K562 (cell line): ENCODE results near the gene CCND3. TPM values are rescaled to one million over a fixed set of nuclear protein-coding genes. Genes with fewer than 3 reads are reported as not detected.

Experiments used
- ARID1B ChIP-seq: fragments of 450-650 bp; IDR thresholded peaks from 2 replicates; pipeline ENCODE4 v1.6.1; 2016; ENCODE audit warnings: antibody characterized with exemption, mild to moderate bottlenecking, inconsistent platforms
- ATF7 ChIP-seq: fragments of 450-650 bp; IDR thresholded peaks from 2 replicates; pipeline ENCODE4 v1.7.1; 2014; ENCODE audit warnings: mild to moderate bottlenecking, moderate library complexity
- HDAC1 ChIP-seq, 2 experiments: fragments of 450-650 bp; IDR thresholded peaks; 2 replicates each; pipeline ENCODE4 v1.6.1; 2016 to 2017; ENCODE audit warnings: inconsistent platforms in 1 of 2, mild to moderate bottlenecking in 1 of 2, moderate library complexity in 1 of 2
- HLTF ChIP-seq: fragments of 450-650 bp; IDR thresholded peaks from 2 replicates; pipeline ENCODE4 v1.6.1; 2016
- KDM5B ChIP-seq: fragments of 200-600 bp; sonication (generic); IDR thresholded peaks from 2 replicates; pipeline ENCODE4 v1.6.1; 2012; ENCODE audit warnings: low read depth, mild to moderate bottlenecking, moderate library complexity, low read length, control low read depth, inconsistent platforms; ENCODE audit not compliant: insufficient replicate concordance
- MCM5 ChIP-seq: fragments of 450-650 bp; IDR thresholded peaks from 2 replicates; pipeline ENCODE4 v1.6.1; 2016; ENCODE audit warnings: low read depth
- NCOA4 ChIP-seq: fragments of 450-650 bp; IDR thresholded peaks from 2 replicates; pipeline ENCODE4 v1.6.1; 2018; ENCODE audit warnings: mild to moderate bottlenecking; ENCODE audit not compliant: partially characterized antibody
- NRF1 ChIP-seq, 2 experiments: fragments of 450-650 bp; IDR thresholded peaks in 1 of 2; conservative IDR thresholded peaks in 1 of 2; 2 replicates each; pipeline ENCODE4 v1.6.1; 2014; ENCODE audit warnings: mild to moderate bottlenecking in 2 of 2
- PHF8 ChIP-seq: fragments of 200-600 bp; sonication (generic); IDR thresholded peaks from 2 replicates; pipeline ENCODE4 v1.6.1; 2012; ENCODE audit warnings: mixed run types, mild to moderate bottlenecking, inconsistent platforms, low read length, moderate library complexity, borderline replicate concordance
- polyA plus RNA-seq, 8 experiments: library from polyadenylated mRNA; depleted of rRNA in 4 of 8; stranded (reverse) in 5 of 8; unstranded in 3 of 8; fragments of >200 nt; fragmentation: Nextera tagmentation in 2 of 8; fragmentation: Illumina TruSeq in 1 of 8; extraction: Ambion mirVana in 2 of 8; extraction: Trizol in 1 of 8; gene quantifications; 2 replicates each; pipeline versions ENCODE4 v1.2.1 to v1.2.3, GENCODE V29; 2011 to 2014; ENCODE audit warnings: inconsistent platforms in 1 of 8, missing spikeins in 1 of 8
- total RNA-seq, 7 experiments: library from RNA; depleted of rRNA in 6 of 7; stranded (reverse); fragments of >200 nt in 6 of 7; fragmentation: Illumina TruSeq in 2 of 7; extraction: Trizol in 2 of 7; gene quantifications; 2 replicates each; pipeline versions ENCODE4 v1.2.1 to v1.2.3, GENCODE V29; 2011 to 2021; ENCODE audit warnings: low replicate concordance in 1 of 7
- TF ChIP-seq, protein P1 (sequence below), 2 experiments: fragments of 450-650 bp in 1 of 2; sonication (generic) in 1 of 2; formaldehyde crosslinking in 1 of 2; IDR thresholded peaks; 2 replicates each; pipeline versions ENCODE4 v1.7.1 to v1.9.0; 2016 to 2022; ENCODE audit warnings: inconsistent platforms in 1 of 2, mild to moderate bottlenecking in 1 of 2, missing genetic modification reagents in 1 of 2
- TF ChIP-seq, protein P2 (sequence below): fragments of 250-450 bp; sonication (Bioruptor Pico); IDR thresholded peaks from 2 replicates; pipeline ENCODE4 v1.4.0; 2020; ENCODE audit warnings: mild to moderate bottlenecking, moderate library complexity
- TF ChIP-seq, protein P3 (sequence below), 2 experiments: IDR thresholded peaks; 2 replicates each; pipeline ENCODE4 v1.6.1; 2012; ENCODE audit warnings: improper control_type of control experiment in 2 of 2, low read depth in 2 of 2, low read length in 2 of 2, borderline replicate concordance in 1 of 2

The CCND3 gene
- total and polyA plus RNA-seq, 9 of the 15 experiments (the other 6 are each of a cell fraction or from before 2014, with no cell fraction given) = 21.5 to 204 (median 97.4) TPM

DNA sequence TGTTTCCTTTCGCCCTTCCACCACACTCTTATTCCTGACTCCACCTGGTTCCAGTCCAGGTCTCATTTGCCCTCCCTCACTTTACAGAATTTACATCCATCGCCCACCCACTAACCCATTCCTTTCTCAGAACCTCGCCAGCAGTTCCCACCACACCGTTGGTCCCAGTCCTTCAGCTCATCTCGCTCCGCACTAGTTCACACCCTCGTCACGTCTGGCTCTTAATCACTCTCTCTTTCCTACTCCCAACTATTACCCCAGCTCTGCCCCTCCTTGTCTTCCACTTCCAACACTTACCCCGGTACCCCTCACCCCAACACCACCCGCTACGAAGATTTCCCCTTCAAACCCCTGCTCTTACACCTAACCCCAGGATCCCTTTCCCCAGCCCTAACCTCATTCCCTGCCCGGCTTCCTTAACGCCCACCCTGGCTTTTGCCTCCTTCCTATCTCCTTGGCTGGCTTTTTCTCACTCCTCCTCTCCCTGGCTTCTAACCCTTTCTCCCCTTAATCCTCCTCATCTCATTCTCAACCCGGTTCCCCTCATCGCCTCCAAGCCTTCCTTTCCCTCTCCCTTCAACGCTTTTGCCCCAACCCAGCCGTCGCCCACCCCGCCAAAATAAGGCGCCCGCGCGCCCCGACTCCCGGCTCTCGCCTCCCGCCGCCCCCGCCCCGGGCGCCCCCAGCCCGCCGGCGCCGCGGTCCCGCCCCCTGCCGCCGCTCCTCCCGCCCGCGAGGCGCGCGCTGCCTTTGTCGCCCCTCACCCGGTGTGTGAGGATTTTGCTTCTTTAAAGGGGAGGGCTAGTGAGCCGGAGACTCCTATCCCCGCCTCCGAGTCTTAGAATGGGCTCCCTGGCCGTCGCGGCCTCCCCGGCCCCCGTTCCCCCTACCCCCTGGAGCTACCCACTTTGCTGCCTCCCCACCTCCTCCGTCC, 47.0 kb downstream of the CCND3 start (continued):
- TF ChIP-seq ATF7 (no peak), HDAC1 (IDR thresholded peaks at IDR 0.05) (peak in 1 of 2 experiments; percentile 59; a peak in 2 of 4 replicates), MCM5 (0 out of 2 replicates have a peak, but pooled peaks have one; percentile 16), PHF8 (peak; percentile 22; the same call in 1 of the 2 replicates), ARID1B (0 out of 2 replicates have a peak, but pooled peaks have one; percentile 10), NCOA4 (peak; percentile 27), NRF1 (conservative IDR thresholded peaks at IDR 0.05 in 1 of 2, IDR thresholded peaks at IDR 0.05 in 1 of 2) (no peak), HLTF (0 out of 2 replicates have a peak, but pooled peaks have one; percentile 69), KDM5B (peak; percentile 3)
- TF ChIP-seq, protein P1, sequence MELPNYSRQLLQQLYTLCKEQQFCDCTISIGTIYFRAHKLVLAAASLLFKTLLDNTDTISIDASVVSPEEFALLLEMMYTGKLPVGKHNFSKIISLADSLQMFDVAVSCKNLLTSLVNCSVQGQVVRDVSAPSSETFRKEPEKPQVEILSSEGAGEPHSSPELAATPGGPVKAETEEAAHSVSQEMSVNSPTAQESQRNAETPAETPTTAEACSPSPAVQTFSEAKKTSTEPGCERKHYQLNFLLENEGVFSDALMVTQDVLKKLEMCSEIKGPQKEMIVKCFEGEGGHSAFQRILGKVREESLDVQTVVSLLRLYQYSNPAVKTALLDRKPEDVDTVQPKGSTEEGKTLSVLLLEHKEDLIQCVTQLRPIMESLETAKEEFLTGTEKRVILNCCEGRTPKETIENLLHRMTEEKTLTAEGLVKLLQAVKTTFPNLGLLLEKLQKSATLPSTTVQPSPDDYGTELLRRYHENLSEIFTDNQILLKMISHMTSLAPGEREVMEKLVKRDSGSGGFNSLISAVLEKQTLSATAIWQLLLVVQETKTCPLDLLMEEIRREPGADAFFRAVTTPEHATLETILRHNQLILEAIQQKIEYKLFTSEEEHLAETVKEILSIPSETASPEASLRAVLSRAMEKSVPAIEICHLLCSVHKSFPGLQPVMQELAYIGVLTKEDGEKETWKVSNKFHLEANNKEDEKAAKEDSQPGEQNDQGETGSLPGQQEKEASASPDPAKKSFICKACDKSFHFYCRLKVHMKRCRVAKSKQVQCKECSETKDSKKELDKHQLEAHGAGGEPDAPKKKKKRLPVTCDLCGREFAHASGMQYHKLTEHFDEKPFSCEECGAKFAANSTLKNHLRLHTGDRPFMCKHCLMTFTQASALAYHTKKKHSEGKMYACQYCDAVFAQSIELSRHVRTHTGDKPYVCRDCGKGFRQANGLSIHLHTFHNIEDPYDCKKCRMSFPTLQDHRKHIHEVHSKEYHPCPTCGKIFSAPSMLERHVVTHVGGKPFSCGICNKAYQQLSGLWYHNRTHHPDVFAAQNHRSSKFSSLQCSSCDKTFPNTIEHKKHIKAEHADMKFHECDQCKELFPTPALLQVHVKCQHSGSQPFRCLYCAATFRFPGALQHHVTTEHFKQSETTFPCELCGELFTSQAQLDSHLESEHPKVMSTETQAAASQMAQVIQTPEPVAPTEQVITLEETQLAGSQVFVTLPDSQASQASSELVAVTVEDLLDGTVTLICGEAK (IDR thresholded peaks at IDR 0.05) = 0 out of 2 replicates have a peak, but pooled peaks have one; percentile 59
- TF ChIP-seq, protein P1 (CRISPR knock-in tag; IDR thresholded peaks at IDR 0.05) = no peak
- TF ChIP-seq, protein P2, sequence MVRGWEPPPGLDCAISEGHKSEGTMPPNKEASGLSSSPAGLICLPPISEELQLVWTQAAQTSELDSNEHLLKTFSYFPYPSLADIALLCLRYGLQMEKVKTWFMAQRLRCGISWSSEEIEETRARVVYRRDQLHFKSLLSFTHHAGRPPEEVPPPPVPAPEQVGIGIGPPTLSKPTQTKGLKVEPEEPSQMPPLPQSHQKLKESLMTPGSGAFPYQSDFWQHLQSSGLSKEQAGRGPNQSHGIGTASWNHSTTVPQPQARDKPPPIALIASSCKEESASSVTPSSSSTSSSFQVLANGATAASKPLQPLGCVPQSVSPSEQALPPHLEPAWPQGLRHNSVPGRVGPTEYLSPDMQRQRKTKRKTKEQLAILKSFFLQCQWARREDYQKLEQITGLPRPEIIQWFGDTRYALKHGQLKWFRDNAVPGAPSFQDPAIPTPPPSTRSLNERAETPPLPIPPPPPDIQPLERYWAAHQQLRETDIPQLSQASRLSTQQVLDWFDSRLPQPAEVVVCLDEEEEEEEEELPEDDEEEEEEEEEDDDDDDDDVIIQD (CRISPR knock-in tag) = no peak
- TF ChIP-seq, protein P3, sequence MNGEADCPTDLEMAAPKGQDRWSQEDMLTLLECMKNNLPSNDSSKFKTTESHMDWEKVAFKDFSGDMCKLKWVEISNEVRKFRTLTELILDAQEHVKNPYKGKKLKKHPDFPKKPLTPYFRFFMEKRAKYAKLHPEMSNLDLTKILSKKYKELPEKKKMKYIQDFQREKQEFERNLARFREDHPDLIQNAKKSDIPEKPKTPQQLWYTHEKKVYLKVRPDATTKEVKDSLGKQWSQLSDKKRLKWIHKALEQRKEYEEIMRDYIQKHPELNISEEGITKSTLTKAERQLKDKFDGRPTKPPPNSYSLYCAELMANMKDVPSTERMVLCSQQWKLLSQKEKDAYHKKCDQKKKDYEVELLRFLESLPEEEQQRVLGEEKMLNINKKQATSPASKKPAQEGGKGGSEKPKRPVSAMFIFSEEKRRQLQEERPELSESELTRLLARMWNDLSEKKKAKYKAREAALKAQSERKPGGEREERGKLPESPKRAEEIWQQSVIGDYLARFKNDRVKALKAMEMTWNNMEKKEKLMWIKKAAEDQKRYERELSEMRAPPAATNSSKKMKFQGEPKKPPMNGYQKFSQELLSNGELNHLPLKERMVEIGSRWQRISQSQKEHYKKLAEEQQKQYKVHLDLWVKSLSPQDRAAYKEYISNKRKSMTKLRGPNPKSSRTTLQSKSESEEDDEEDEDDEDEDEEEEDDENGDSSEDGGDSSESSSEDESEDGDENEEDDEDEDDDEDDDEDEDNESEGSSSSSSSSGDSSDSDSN (IDR thresholded peaks at IDR 0.05; ENCODE audit: borderline replicate concordance in 1 of 2, low read depth in 2 of 2, low read length in 2 of 2) = no peak
